WI38 (cell line): ENCODE results near the gene PEAK1.
A peak's percentile ranks its signal among the peaks of the same experiment; 100 is the strongest.

Experiments used
- H3K4me3 ChIP-seq: 2 replicates; pipeline ENCODE4 v1.5.1; 2011; ENCODE audit warnings: low read depth, mild to moderate bottlenecking, control low read depth, low read length
- CTCF ChIP-seq: IDR thresholded peaks from 2 replicates; pipeline ENCODE4 v1.5.1; 2012; ENCODE audit warnings: low read depth, mild to moderate bottlenecking, control low read depth, low read length

Gene PEAK1

GRCh38 chr15:77070495-77071304 lies 349.2 kb downstream of the PEAK1 start, which contains the start of gene TSPAN3:
Gene TSPAN3, minus strand, starts transcription at chr15:77071109. Its CDS starts 155 bp downstream, at chr15:77070954.
- TF ChIP-seq CTCF, result no peak
- peak within 1 kb of the TSS; percentile 79 for H3K4me3 ChIP-seq

- peak overlapping the region; percentile 79 for H3K4me3 ChIP-seq
- no peak for TF ChIP-seq CTCF
Observed at GRCh38 chr15:77070180-77070494, 349.8 kb downstream of the PEAK1 start.

- TF ChIP-seq CTCF, result no peak
Observed at GRCh38 chr15:77069521-77070121, 350.3 kb downstream of the PEAK1 start.

GRCh38 chr15:77068633-77069032 lies 351.3 kb downstream of the PEAK1 start:
- H3K4me3 ChIP-seq, result no peak overlapping the region
- TF ChIP-seq CTCF, result no peak

More at GRCh38 chr15:77069521-77070121, 350.3 kb downstream of the PEAK1 start:
- peak overlapping the region; percentile 79 for H3K4me3 ChIP-seq

- TF ChIP-seq CTCF, result no peak
- H3K4me3 ChIP-seq, result no peak overlapping the region
Observed at GRCh38 chr15:77067691-77068367, 352.1 kb downstream of the PEAK1 start.

- no peak overlapping the region for H3K4me3 ChIP-seq
- TF ChIP-seq CTCF, result no peak
Observed at GRCh38 chr15:77066971-77067690, 352.8 kb downstream of the PEAK1 start.
